Fibroblast of skin of left biceps (primary cell): ENCODE data around the gene PPP1R15A.
A peak's percentile ranks its signal among the peaks of the same experiment; 100 is the strongest.
"Not testable (repeated sequence)": the region's sequence is repeated elsewhere in the genome, so short reads cannot be mapped to it uniquely, and the experiment has no call there.

Source experiments
- DNase-seq, 2 experiments: peaks; one replicate each; pipeline ENCODE4 v3.0.0-alpha.2; 2013; ENCODE audit warnings: low read depth in 2 of 2

PPP1R15A gene

GRCh38 chr19:48859711-48860572 is 12.3 kb upstream of the PPP1R15A start:
- DNase-seq = no peak

DNA sequence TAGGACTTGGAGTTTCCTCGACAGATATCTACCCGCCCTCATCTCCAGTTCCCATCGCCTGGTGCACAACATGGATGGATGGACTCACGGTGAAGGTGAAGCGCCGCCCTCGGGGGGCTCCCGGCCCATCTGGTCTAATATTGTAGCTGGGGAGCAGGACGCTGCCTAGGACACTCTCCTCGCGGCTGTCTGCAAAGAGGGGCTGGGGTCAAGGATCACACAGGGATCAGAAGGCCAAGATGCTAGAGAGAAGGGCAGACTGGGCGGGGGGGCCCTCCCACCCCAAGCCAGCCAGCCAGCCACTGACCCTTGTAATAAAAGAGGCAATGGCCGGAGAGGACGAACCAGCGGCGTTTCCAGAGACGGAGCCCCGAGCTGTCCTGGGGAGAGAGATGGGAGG is 10.9 kb upstream of the PPP1R15A start:
- DNase-seq = no peak

GRCh38 chr19:48862827-48863226 is 9.4 kb upstream of the PPP1R15A start:
- no peak for DNase-seq

DNA sequence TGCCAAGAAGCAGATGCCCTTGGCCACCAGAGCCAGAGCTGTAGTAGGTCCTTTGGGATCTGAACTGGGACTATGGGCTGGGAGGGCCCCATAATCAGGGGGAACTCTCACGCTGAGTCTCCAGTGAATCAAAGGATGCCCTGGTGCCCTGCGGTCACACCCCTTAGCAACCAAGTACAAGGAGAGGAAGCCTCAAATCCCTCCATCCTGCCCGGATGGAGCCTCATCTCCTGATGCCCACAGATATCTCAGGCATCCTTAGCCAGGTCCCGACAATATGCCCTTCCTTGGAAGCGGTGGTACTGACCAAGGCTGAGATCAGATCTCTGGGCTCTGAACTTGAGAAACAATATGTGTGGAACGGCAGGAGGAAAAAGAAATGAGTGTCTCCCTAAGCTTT is 5.5 kb upstream of the PPP1R15A start:
- no peak for DNase-seq

- no peak for DNase-seq
Measured at GRCh38 chr19:48867123-48867745, 5.0 kb upstream of the PPP1R15A start.

- no peak for DNase-seq
Measured at GRCh38 chr19:48867746-48868113, 4.5 kb upstream of the PPP1R15A start.

DNA sequence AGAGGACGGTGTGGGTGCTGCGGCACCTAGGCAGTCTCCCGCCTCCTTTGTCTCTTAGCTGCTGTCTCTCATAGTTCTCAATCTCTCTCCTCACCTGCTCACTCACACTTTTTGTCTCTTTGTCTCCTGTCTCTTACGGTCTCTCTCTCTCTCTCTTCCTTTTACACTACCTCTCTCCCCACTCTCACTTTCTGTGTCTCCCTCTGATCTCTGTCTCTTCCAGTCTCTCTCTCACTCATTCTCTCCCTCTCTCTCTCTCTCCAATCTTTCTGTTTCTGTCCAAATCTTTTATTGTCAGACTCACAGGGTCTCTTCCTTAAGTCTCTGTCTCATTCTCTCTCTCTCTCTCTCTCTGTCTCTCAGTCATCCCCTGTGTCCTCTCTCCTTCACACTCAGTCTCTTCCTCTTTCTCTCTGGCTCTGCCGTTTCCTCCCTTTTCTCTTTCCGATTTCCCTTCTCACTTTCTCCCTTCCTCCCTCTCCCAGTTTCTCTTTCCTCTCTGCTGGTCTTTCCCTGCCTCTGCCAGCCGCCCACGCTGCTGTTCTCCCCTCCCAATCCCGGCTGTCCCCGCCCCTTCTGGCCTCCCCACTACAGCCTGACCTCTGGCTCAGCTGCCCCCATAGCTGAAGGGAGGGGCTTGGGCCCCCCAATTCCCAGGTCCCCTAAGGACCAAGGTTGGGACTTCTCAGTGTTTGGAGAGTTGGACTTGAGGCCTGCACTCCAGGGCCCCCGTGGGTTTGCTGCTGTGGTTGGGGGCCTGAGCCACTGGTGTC is 3.9 kb upstream of the PPP1R15A start, which contains the start of gene PLEKHA4:
Gene PLEKHA4, minus strand, starts transcription at position 504 of the 773 bp plus-strand sequence. CDS start 997 bp downstream, outside the sequence.
- no peak for DNase-seq

GRCh38 chr19:48870048-48870447 is 2.2 kb upstream of the PPP1R15A start:
- no peak for DNase-seq

- DNase-seq = not testable (repeated sequence)
Measured at GRCh38 chr19:48871471-48872181, 595 bp upstream of the PPP1R15A start.

DNA sequence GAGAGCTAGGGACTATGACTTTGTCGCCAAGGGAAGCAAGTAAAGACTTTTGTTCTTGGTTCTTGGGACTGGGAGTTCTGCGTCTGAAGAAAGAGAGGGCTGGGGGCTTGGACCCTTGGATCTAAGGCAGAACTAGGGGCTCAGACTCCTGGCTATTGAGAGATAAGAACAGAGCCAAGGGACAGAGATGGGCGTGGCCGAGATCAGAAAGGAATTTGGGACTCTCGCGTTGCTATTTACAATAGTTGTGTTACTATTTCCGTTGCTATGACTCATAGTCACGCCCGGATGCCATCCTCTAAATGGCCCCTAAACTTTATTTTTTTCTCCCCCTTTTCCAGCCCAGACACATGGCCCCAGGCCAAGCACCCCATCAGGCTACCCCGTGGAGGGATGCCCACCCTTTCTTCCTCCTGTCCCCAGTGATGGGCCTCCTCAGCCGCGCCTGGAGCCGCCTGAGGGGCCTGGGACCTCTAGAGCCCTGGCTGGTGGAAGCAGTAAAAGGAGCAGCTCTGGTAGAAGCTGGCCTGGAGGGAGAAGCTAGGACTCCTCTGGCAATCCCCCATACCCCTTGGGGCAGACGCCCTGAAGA is 759 bp downstream of the PPP1R15A start:
- DNase-seq = peak; percentile 75 to 78

DNA sequence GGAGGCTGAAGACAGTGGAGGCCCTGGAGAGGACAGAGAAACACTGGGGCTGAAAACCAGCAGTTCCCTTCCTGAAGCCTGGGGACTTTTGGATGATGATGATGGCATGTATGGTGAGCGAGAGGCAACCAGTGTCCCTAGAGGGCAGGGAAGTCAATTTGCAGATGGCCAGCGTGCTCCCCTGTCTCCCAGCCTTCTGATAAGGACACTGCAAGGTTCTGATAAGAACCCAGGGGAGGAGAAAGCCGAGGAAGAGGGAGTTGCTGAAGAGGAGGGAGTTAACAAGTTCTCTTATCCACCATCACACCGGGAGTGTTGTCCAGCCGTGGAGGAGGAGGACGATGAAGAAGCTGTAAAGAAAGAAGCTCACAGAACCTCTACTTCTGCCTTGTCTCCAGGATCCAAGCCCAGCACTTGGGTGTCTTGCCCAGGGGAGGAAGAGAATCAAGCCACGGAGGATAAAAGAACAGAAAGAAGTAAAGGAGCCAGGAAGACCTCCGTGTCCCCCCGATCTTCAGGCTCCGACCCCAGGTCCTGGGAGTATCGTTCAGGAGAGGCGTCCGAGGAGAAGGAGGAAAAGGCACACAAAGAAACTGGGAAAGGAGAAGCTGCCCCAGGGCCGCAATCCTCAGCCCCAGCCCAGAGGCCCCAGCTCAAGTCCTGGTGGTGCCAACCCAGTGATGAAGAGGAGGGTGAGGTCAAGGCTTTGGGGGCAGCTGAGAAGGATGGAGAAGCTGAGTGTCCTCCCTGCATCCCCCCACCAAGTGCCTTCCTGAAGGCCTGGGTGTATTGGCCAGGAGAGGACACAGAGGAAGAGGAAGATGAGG is 1.5 kb downstream of the PPP1R15A start:
- no peak for DNase-seq

- peak in 1 of 2 experiments; percentile 20 for DNase-seq
Measured at GRCh38 chr19:48874303-48875135, 2.3 kb downstream of the PPP1R15A start.

GRCh38 chr19:48876043-48876981 is 4.1 kb downstream of the PPP1R15A start:
- DNase-seq = not testable (repeated sequence)

GRCh38 chr19:48877855-48878195 is 5.6 kb downstream of the PPP1R15A start:
- no peak for DNase-seq

- no peak for DNase-seq
Measured at GRCh38 chr19:48878196-48879024, 6.2 kb downstream of the PPP1R15A start.

DNA sequence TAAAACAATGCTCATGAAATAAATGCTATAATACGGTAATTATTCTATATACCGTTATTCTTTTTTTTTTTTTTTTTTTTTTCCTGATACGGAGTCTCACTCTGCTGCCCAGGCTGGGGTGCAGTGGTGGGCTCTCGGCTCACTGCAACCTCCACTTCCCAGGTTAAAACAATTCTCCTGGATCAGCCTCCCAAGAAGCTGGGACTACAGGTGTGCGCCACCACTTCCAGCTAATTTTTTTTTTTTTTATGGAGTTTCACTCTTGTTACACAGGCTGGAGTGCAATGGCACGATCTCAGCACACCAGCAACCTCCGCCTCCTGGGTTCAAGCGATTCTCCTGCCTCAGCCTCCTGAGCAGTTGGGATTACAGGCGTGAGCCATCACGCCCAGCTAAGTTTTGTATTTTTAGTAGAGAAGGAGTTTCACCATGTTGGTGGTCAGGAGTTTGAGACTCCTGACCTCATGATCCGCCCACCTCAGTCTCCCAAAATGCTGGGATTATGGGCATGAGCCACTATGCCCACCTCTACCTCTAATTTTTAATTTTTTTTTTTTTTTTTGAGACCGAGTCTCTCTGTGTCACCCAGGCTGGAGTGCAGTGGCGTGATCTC is 6.9 kb downstream of the PPP1R15A start:
- no peak for DNase-seq

DNA sequence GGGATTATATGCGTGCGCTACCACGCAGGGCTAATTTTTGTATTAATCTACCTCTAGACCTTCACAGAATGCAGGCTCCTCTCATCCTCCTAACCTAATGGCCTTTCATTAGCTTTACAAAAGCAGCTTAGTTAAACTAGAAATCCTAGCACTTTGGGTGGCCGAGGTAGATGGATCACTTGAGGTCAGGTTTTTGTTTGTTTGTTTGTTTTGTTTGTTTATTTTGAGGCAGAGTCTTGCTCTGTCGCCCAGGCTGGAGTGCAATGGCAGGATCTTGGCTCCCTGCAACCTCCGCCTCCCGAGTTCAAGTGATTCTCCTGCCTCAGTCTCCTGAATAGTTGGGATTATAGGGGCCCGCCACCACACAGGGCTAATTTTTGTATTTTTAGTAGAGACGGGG is 7.5 kb downstream of the PPP1R15A start:
- not testable (repeated sequence) for DNase-seq
